DND-41 (cell line): Measurements from ENCODE around the gene SIRPG.

Source experiments
- ATAC-seq: fragments of 200-7000 bp; cut with Tn5 transposase; 3 replicates; pipeline ENCODE4 v1.9.1; 2021; ENCODE audit warnings: low read depth; ENCODE audit not compliant: insufficient read depth
- DNase-seq: peaks from one replicate; pipeline ENCODE4 v3.0.0-alpha.2; 2020
- H2AFZ ChIP-seq: 2 replicates; pipeline ENCODE4 v1.6.0; 2012; ENCODE audit warnings: low read depth, low read length
- H3K27ac ChIP-seq: 2 replicates; pipeline ENCODE4 v1.5.1; 2012; ENCODE audit warnings: low read length, inconsistent platforms
- H3K27me3 ChIP-seq: fragments of 200-600 bp; sonication (generic); 2 replicates; pipeline ENCODE4 v1.6.0; 2012; ENCODE audit warnings: low read length, mild to moderate bottlenecking, inconsistent platforms; ENCODE audit not compliant: insufficient read depth, poor library complexity
- H3K36me3 ChIP-seq: 2 replicates; pipeline ENCODE4 v1.5.1; 2012; ENCODE audit warnings: low read length, inconsistent platforms; ENCODE audit not compliant: insufficient read depth
- H3K4me1 ChIP-seq: 2 replicates; pipeline ENCODE4 v1.5.1; 2012; ENCODE audit warnings: mild to moderate bottlenecking, low read length; ENCODE audit not compliant: insufficient read depth
- H3K4me2 ChIP-seq: 2 replicates; pipeline ENCODE4 v1.6.0; 2012; ENCODE audit warnings: mild to moderate bottlenecking, moderate library complexity, low read length, inconsistent platforms; ENCODE audit not compliant: insufficient read depth
- H3K4me3 ChIP-seq, 2 experiments: fragments of 200-600 bp in 1 of 2; shearing (Covaris generic) in 1 of 2; 2 replicates each; pipeline ENCODE4 v1.5.1; 2012 to 2016; ENCODE audit warnings: inconsistent platforms in 2 of 2, low read length in 2 of 2, mild to moderate bottlenecking in 2 of 2, low read depth in 1 of 2, moderate library complexity in 1 of 2
- H3K79me2 ChIP-seq: 2 replicates; pipeline ENCODE4 v1.6.0; 2012; ENCODE audit warnings: low read length, inconsistent platforms; ENCODE audit not compliant: insufficient read depth
- H3K9ac ChIP-seq: 2 replicates; pipeline ENCODE4 v1.6.0; 2012; ENCODE audit warnings: low read depth, mild to moderate bottlenecking, inconsistent platforms, low read length, moderate library complexity
- H3K9me3 ChIP-seq: 2 replicates; pipeline ENCODE4 v1.5.1; 2012; ENCODE audit warnings: low read length, moderate library complexity, mild to moderate bottlenecking, inconsistent platforms; ENCODE audit not compliant: insufficient read depth, severe bottlenecking
- H4K20me1 ChIP-seq: 2 replicates; pipeline ENCODE4 v1.6.0; 2012; ENCODE audit warnings: low read length; ENCODE audit not compliant: insufficient read depth
- CTCF ChIP-seq: IDR thresholded peaks from 2 replicates; pipeline ENCODE4 v1.5.1; 2012; ENCODE audit warnings: borderline replicate concordance, low read length, moderate library complexity, mild to moderate bottlenecking; ENCODE audit not compliant: poor library complexity, severe bottlenecking; ENCODE audit errors: extremely low read depth
- EZH2 ChIP-seq: IDR thresholded peaks from 3 replicates; pipeline ENCODE4 v1.6.1; 2012; ENCODE audit warnings: borderline replicate concordance, low read depth, mild to moderate bottlenecking, moderate library complexity, low read length, inconsistent platforms; ENCODE audit not compliant: severe bottlenecking

Gene SIRPG

GRCh38 chr20:1654996-1655395, 2.6 kb downstream of the SIRPG start:
- H3K4me2 ChIP-seq: no peak overlapping the region
- no peak for DNase-seq
- TF ChIP-seq CTCF (no peak), EZH2 (no peak)

GRCh38 chr20:1652960-1653359, 4.6 kb downstream of the SIRPG start:
- no peaks in the 10 kb centered on the region for H3K79me2 ChIP-seq
- H3K4me2 ChIP-seq: no peak overlapping the region
- no peak overlapping the region for H3K4me3 ChIP-seq
- H3K4me1 ChIP-seq: peaks cover 71% of the 10 kb centered on the region
- no peak overlapping the region for H2AFZ ChIP-seq
- peak; percentile 67 for DNase-seq
- H3K27me3 ChIP-seq: no peaks in the 10 kb centered on the region
- no peak for TF ChIP-seq CTCF
- no peak for TF ChIP-seq EZH2
- H3K36me3 ChIP-seq: no peaks in the 10 kb centered on the region
- peak; percentile 66 for ATAC-seq
- no peaks in the 10 kb centered on the region for H3K9me3 ChIP-seq
- no peaks in the 10 kb centered on the region for H4K20me1 ChIP-seq
- peak overlapping the region; percentile 70 for H3K27ac ChIP-seq
- no peak overlapping the region for H3K9ac ChIP-seq

More at GRCh38 chr20:1654996-1655395, 2.6 kb downstream of the SIRPG start:
- Histone ChIP-seq H3K9ac (no peak overlapping the region), H3K4me1 (peaks cover 74% of the 10 kb centered on the region), H3K9me3 (no peaks in the 10 kb centered on the region), H2AFZ (no peak overlapping the region), H3K27ac (no peak overlapping the region), H4K20me1 (no peaks in the 10 kb centered on the region), H3K4me3 (no peak overlapping the region), H3K27me3 (no peaks in the 10 kb centered on the region), H3K79me2 (no peaks in the 10 kb centered on the region), H3K36me3 (no peaks in the 10 kb centered on the region)
- no peak for ATAC-seq

- Histone ChIP-seq H3K4me2 (peak overlapping the region; percentile 16; the same call in 1 of the 2 replicates), H3K9me3 (no peaks in the 10 kb centered on the region), H3K79me2 (no peaks in the 10 kb centered on the region), H3K4me1 (peaks cover 62% of the 10 kb centered on the region), H3K9ac (peak overlapping the region; percentile 9; the same call in 1 of the 2 replicates), H3K27ac (peak overlapping the region; percentile 52), H4K20me1 (no peaks in the 10 kb centered on the region), H3K27me3 (no peaks in the 10 kb centered on the region), H3K4me3 (no peak overlapping the region), H3K36me3 (no peaks in the 10 kb centered on the region), H2AFZ (no peak overlapping the region)
- TF ChIP-seq CTCF: no peak
- no peak for TF ChIP-seq EZH2
- ATAC-seq (peak; percentile 64), DNase-seq (peak; percentile 56)
Measured at GRCh38 chr20:1652104-1652503, 5.5 kb downstream of the SIRPG start.
